ENCODE data around the gene GPATCH8.

DNA sequence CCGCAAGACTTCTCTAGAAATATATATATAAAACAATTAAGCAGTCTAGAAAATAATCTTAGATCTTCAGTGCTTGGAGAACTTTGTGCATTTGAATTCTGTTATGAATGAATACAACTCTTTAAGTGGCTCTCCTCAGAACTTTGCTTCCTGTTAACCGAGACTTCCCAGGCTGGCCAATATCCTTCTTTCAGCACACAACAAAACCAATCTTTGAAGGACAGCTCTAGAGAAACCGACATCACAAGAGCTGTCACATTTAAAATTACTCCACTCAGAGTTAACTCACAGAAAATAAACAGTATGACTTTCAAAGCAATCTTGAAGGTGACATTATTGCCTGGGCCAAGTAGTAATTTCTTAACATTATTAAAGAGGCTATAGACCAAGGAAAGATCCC lies 64.0 kb downstream of the GPATCH8 start:
- TF ChIP-seq, protein P1, sequence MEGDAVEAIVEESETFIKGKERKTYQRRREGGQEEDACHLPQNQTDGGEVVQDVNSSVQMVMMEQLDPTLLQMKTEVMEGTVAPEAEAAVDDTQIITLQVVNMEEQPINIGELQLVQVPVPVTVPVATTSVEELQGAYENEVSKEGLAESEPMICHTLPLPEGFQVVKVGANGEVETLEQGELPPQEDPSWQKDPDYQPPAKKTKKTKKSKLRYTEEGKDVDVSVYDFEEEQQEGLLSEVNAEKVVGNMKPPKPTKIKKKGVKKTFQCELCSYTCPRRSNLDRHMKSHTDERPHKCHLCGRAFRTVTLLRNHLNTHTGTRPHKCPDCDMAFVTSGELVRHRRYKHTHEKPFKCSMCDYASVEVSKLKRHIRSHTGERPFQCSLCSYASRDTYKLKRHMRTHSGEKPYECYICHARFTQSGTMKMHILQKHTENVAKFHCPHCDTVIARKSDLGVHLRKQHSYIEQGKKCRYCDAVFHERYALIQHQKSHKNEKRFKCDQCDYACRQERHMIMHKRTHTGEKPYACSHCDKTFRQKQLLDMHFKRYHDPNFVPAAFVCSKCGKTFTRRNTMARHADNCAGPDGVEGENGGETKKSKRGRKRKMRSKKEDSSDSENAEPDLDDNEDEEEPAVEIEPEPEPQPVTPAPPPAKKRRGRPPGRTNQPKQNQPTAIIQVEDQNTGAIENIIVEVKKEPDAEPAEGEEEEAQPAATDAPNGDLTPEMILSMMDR (IDR thresholded peaks at IDR 0.05), result no peak
- no peak for TF ChIP-seq POLR2A (IDR thresholded peaks at IDR 0.05)

Measured in Peyer's patch (tissue), 4 donors.